Ovary (tissue), 3 donors: Measurements from ENCODE around the gene TCF7.

ENCODE experiments used
- EP300 ChIP-seq: sonication (generic); formaldehyde crosslinking; IDR thresholded peaks from one replicate; pipeline ENCODE4 v1.6.1; 2017; ENCODE audit warnings: antibody characterized with exemption
- POLR2A ChIP-seq: fragments of 450-650 bp; IDR thresholded peaks from one replicate; pipeline ENCODE4 v1.6.1; 2017; ENCODE audit warnings: antibody characterized with exemption, mild to moderate bottlenecking, moderate library complexity
- TF ChIP-seq, protein P1 (sequence below), 3 donors: fragments of 450-650 bp in 2 of 3; fragments of 200-600 bp in 1 of 3; IDR thresholded peaks; one replicate each; pipeline versions ENCODE4 v1.5.1 to v1.8.0; 2016 to 2022; ENCODE audit warnings: antibody characterized with exemption in 3 of 3, mild to moderate bottlenecking in 1 of 3
- donor health status: DM: no; HTN: no; CAD: no.

DNA sequence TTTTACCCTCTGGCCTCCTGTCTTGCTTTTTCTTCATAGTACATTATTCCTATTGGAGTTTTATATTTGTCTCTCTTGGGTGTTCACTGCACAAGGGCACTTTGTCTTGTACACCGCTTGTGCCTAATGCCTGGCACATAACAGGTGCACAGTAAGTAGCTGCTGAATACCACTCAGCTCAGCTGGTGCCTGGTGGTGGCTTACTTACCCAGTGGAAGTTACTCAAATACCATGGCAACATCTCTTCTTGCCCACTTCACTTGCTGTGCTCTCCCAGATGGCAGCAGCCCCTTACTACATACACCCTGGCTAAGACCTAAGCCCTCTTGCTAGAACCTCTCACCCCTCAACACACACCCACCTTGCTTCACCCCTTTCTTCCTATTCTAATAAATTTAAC, 73.6 kb downstream of the TCF7 start:
- TF ChIP-seq POLR2A (no peak), EP300 (no peak)
- TF ChIP-seq, protein P1, sequence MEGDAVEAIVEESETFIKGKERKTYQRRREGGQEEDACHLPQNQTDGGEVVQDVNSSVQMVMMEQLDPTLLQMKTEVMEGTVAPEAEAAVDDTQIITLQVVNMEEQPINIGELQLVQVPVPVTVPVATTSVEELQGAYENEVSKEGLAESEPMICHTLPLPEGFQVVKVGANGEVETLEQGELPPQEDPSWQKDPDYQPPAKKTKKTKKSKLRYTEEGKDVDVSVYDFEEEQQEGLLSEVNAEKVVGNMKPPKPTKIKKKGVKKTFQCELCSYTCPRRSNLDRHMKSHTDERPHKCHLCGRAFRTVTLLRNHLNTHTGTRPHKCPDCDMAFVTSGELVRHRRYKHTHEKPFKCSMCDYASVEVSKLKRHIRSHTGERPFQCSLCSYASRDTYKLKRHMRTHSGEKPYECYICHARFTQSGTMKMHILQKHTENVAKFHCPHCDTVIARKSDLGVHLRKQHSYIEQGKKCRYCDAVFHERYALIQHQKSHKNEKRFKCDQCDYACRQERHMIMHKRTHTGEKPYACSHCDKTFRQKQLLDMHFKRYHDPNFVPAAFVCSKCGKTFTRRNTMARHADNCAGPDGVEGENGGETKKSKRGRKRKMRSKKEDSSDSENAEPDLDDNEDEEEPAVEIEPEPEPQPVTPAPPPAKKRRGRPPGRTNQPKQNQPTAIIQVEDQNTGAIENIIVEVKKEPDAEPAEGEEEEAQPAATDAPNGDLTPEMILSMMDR (IDR thresholded peaks at IDR 0.05): no peak
